Measurements from ENCODE around the gene EGLN2.
"Not testable (repeated sequence)": the region's sequence is repeated elsewhere in the genome, so short reads cannot be mapped to it uniquely, and the experiment has no call there.

The EGLN2 gene

DNA sequence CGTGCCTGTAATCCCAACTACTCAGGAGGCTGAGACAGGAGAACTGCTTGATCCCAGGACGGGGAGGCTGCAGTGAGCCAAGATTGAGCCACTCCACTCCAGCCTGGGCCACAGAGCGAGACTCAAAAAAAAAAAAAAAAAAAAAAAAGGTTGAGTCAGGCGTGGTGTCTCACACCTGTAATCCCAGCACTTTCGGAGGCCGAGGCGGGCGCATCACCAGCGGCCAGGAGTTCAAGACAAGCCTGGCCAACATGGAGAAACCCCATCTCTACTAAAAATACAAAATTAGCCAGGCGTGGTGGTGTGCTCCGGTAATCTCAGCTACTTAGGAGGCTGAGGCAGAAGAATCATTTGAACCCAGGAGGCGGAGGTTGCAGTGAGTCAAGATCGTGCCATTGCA lies 32.6 kb upstream of the EGLN2 start:
- not testable (repeated sequence) for H3K27me3 Mint-ChIP-seq, H3K4me3 Mint-ChIP-seq, H3K9me3 Mint-ChIP-seq, ATAC-seq, H3K27ac Mint-ChIP-seq
- H3K36me3 Mint-ChIP-seq: peaks cover 74% of the 10 kb centered on the region
- H3K4me1 Mint-ChIP-seq: peaks cover 22% of the 10 kb centered on the region

DNA sequence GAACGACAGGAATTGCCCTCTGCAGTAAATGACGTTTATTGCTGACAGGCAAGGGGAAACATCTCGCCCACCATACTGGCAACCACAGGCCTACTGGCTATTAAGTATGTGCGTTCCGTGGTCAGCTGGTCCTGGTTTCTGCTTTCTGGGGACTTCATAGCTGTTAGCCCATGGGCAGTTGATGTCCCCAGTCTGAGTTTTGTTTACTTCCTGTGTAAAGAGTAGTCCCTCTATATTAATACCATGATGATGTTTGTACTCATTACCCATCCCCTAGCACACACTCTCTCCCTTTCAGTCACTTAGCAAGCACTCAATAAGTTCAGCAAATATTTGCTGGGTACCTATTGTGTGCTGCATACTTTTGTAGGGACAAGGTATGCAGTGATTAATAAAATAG lies 30.1 kb upstream of the EGLN2 start:
- H3K9me3 Mint-ChIP-seq: peaks cover 10% of the 10 kb centered on the region
- H3K4me3 Mint-ChIP-seq: no peak overlapping the region
- ATAC-seq: no peak
- H3K36me3 Mint-ChIP-seq: peaks cover 59% of the 10 kb centered on the region
- peak overlapping the region; percentile 32 for H3K27ac Mint-ChIP-seq
- H3K4me1 Mint-ChIP-seq: peaks cover 13% of the 10 kb centered on the region
- no peaks in the 10 kb centered on the region for H3K27me3 Mint-ChIP-seq

DNA sequence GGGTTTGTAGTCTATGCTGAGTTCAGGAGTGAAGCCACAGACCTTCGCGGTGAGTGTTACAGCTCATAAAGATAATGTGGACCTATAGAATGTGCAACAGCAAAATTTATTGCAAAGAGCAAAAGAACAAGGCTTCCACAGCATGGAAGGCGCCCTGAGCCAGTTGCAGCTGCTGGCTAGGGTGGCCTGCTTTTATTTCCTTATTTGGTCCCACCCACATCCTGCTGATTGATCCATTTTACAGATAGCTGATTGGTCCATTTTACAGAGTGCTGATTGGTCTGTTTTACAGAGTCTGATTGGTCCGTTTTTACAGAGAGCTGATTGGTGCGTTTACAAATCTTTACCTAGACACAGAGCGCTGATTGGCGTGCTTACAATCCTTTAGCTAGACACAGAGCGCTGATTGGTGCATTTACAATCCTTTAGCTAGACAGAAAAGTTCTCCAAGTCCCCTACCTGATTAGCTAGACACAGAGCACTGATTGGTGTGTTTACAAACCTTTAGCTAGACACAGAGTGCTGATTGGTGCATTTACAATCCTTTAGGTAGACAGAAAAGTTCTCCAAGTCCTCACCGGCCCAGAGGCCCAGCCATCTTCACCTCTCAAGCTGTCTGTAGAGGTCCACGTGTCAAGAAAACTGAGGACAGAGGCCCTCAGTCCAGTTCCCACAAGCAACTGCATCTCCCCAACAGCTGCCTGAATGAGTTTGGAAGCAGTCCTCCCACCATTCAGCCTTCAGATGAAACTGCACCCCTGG lies 27.7 kb upstream of the EGLN2 start:
- Mint-ChIP-seq H3K36me3 (peaks cover 38% of the 10 kb centered on the region), H3K9me3 (peaks cover 10% of the 10 kb centered on the region), H3K4me1 (peaks cover 23% of the 10 kb centered on the region)
- ATAC-seq, H3K4me3 Mint-ChIP-seq, H3K27ac Mint-ChIP-seq, H3K27me3 Mint-ChIP-seq: not testable (repeated sequence)

DNA sequence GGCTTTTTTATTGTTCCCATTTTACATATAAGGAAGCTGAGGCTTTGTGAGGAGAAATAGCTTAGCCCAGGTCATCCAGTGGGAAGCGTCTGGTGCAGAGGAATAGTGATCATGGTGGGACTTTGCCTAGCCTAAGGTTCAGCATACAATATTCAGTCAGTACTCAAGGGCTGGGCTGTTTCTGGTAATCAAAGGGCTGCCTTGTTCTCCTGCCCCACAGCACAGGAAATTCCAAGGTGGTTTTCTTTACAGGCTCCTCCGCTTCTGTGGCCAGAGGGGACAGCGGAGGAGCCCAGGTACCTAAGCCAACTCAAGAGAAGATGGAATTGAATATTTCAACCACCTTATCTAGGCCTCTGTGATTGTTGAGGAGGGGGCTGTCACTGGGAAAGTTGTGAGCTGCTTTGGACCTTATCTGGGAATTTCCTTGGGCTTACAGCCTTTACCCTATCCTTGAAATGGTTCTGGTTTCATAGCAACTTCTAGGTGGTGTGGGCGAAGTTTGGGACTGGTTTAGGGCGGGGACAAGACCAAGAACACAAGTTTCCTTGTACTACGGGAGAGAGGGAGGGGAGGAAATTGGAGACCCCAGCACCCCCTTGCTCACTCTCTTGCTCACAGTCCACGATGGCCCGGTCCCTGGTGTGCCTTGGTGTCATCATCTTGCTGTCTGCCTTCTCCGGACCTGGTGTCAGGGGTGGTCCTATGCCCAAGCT lies 23.9 kb upstream of the EGLN2 start, which contains the start of gene MIA:
Gene MIA (plus strand): TSS at position 606 of the 716 bp plus-strand sequence. CDS start 22 bp downstream, at position 628.
- H3K27ac Mint-ChIP-seq: peak within 1 kb of the TSS; percentile 30
- no peak within 1 kb of the TSS for H3K4me3 Mint-ChIP-seq
- peaks cover 23% of the 10 kb centered on the region for H3K36me3 Mint-ChIP-seq
- peaks cover 10% of the 10 kb centered on the region for H3K9me3 Mint-ChIP-seq
- no peaks in the 10 kb centered on the region for H3K27me3 Mint-ChIP-seq
- peaks cover 42% of the 10 kb centered on the region for H3K4me1 Mint-ChIP-seq
- ATAC-seq: no peak

DNA sequence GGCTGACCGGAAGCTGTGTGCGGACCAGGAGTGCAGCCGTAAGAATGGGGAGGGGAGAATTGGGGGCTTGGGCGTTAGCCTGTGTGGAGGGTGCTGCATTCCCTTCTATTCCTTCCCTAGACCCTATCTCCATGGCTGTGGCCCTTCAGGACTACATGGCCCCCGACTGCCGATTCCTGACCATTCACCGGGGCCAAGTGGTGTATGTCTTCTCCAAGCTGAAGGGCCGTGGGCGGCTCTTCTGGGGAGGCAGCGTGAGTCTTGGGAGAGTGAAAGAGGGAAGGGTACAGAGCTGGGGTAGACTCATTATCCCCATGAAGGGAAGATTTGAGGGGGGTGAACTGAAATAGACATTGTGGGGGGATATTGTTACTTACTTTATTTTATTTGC lies 23.4 kb upstream of the EGLN2 start:
- Mint-ChIP-seq H3K36me3 (peaks cover 25% of the 10 kb centered on the region), H3K27ac (peak overlapping the region; percentile 30), H3K4me3 (no peak overlapping the region), H3K9me3 (peaks cover 8% of the 10 kb centered on the region), H3K4me1 (peaks cover 44% of the 10 kb centered on the region), H3K27me3 (no peaks in the 10 kb centered on the region)
- ATAC-seq: no peak

DNA sequence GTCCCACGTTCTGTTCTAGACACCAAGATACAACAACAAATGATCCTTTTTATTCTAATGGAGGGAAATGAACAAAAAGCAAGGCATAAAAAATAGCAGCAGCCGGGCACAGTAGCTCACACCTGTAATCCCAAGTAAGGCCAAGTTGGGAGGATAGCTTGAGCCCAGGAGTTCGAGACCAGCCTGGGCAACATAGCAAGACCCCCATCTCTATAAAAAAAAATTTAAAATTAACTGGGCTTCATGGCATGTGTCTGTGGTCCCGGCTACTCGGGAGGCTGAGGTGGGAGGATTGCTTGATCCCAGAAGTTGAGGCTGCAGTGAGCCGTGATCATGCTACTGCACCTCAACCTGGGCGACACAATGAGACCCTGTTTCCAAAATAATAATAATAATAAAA lies 22.6 kb upstream of the EGLN2 start:
- no peak overlapping the region for H3K4me3 Mint-ChIP-seq
- peaks cover 3% of the 10 kb centered on the region for H3K9me3 Mint-ChIP-seq
- H3K27ac Mint-ChIP-seq: peak overlapping the region; percentile 92
- no peaks in the 10 kb centered on the region for H3K27me3 Mint-ChIP-seq
- H3K36me3 Mint-ChIP-seq: peaks cover 25% of the 10 kb centered on the region
- peaks cover 51% of the 10 kb centered on the region for H3K4me1 Mint-ChIP-seq
- no peak for ATAC-seq

DNA sequence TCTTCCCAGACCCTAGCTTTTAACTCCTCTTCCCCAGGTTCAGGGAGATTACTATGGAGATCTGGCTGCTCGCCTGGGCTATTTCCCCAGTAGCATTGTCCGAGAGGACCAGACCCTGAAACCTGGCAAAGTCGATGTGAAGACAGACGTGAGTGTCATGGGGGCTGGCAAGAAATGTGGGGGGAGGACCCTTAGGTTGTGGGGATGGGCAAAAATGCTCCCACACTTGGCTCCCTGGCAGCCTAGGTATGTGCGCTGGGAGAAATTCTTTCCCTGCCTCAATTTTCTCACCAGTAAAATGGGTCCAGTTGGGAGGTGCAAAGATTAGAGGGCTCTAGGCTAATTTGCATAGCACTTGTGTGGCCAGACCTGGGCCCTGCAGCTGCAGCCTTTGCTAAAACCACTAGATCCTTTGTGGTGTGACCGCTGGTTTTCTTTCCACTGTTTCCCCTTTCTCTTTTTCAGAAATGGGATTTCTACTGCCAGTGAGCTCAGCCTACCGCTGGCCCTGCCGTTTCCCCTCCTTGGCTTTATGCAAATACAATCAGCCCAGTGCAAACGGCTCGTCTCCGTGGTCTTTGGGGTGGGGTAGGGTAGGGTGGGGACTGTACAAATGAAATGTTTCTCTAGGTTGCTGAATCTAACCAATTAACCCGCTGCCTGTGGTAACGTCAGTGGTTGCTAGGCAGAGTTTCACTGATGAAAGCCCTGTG lies 21.9 kb upstream of the EGLN2 start:
- peak overlapping the region; percentile 92 for H3K27ac Mint-ChIP-seq
- peaks cover under 1% of the 10 kb centered on the region for H3K9me3 Mint-ChIP-seq
- peak; percentile 85 for ATAC-seq
- H3K27me3 Mint-ChIP-seq: no peaks in the 10 kb centered on the region
- H3K4me1 Mint-ChIP-seq: peaks cover 56% of the 10 kb centered on the region
- H3K36me3 Mint-ChIP-seq: peaks cover 25% of the 10 kb centered on the region
- peak overlapping the region; percentile 86 for H3K4me3 Mint-ChIP-seq

DNA sequence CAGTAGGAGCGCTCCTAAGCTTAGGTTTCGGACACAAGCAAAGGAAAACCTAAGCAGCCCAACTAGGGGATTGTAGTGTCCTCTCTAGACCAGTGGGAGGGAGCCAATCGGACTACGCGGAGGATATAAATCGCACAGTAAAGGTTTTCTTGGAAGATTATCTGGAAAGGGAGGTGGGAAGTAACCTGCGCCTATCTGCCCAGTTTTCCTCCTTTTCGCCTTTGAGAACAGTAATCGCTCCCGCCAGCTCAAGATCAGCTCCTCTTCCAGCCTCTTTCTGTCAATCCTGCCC lies 21.4 kb upstream of the EGLN2 start:
- ATAC-seq: no peak
- Mint-ChIP-seq H3K4me1 (peaks cover 60% of the 10 kb centered on the region), H3K9me3 (no peaks in the 10 kb centered on the region), H3K4me3 (peak overlapping the region; percentile 86), H3K27me3 (no peaks in the 10 kb centered on the region), H3K36me3 (peaks cover 27% of the 10 kb centered on the region), H3K27ac (peak overlapping the region; percentile 92)

DNA sequence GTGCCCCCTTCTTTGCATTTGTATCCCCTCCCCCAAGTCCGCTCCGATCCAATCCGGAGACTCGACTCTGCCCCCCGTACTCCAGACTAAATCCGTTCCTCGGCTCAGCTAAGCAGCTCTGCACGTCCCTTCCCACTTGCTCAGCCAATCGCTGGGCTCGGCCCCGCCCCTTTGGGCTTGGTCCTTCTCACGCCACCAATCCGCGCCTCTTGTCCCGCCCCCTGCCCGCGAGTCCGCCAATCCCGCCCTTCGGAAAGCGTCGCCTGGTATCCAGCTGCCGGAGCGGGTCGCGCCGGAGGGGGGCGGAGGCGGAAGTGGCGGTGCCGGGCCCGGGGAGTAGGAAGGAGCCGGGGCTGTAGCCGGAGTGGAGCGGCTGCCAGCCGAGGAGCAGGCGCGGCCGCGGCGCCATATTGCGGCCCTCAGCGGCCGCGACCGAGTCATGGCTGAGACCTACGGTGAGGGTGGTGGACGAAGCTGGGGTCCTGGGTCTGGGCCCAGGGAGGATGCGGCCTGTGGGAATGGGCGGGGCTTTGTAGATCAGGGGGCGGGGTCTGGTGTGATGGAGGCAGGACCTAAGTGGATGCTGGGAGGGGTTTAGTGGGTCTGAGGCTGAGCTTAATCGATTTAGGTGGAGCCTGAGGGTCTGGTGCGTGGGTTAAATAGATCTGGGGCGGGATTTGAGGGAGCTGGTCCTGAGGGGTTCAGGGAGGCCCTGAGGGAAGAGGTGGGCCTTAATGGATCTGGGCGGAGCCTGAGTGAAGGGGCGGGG lies 20.9 kb upstream of the EGLN2 start, which contains the start of gene RAB4B:
Gene RAB4B (plus strand): TSS at position 311 of the 769 bp plus-strand sequence. CDS start 129 bp downstream, at position 440.
- Mint-ChIP-seq H3K4me1 (peaks cover 61% of the 10 kb centered on the region), H3K36me3 (peaks cover 29% of the 10 kb centered on the region), H3K4me3 (peak within 1 kb of the TSS; percentile 86), H3K27me3 (no peaks in the 10 kb centered on the region), H3K9me3 (no peaks in the 10 kb centered on the region), H3K27ac (peak within 1 kb of the TSS; percentile 92)
- ATAC-seq: peak; percentile 90

DNA sequence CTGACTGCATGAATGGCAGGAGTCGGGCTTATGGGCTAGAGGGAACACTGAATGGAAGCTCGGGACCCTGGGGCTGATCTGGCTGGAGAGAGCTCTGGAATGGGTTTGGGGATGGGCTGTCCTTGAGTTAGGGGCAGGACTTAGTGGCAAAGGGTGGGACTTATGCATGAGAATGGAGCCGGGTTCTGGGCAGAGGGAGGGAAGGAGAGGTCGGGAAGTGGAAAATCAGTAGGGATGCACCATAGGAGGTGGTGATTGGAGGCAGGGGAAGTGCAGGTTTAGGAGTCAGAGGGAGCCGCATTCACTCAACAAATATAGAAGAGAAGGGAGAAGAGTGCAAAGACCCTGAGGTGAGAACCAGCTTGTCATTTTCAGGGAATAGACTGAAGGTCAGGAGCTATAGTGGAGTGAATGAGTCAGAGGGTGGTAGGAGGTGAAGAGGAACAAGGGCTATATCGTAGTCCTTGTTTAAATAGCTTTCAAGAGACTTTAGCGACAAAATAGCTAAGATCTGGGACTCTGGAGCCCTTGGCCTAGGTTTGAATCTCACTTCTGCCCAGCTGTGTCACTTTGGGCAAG lies 20.2 kb upstream of the EGLN2 start:
- H3K4me1 Mint-ChIP-seq: peaks cover 67% of the 10 kb centered on the region
- no peaks in the 10 kb centered on the region for H3K27me3 Mint-ChIP-seq
- ATAC-seq: no peak
- H3K9me3 Mint-ChIP-seq: no peaks in the 10 kb centered on the region
- H3K27ac Mint-ChIP-seq: peak overlapping the region; percentile 92
- peaks cover 35% of the 10 kb centered on the region for H3K36me3 Mint-ChIP-seq
- peak overlapping the region; percentile 86 for H3K4me3 Mint-ChIP-seq

DNA sequence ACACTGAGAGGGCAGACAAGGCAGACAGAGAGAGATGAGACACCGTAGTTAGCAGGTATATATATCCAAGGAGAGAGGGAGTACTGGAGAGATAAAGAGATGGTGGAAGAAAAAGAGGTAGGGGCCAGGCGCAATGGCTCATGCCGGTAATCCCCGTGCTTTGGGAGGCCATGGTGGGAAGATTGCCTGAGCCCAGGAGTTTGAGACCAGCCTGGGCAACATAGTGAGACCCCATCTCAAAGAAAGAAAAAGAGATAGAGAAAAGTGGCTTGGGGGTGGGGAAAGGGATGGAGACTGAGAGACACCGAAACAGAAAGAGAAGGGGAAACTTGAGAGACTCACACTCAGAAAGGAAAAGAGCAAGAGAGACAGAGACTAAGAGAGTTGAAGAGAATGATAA lies 18.4 kb upstream of the EGLN2 start:
- H3K36me3 Mint-ChIP-seq: peaks cover 37% of the 10 kb centered on the region
- H3K9me3 Mint-ChIP-seq: no peaks in the 10 kb centered on the region

DNA sequence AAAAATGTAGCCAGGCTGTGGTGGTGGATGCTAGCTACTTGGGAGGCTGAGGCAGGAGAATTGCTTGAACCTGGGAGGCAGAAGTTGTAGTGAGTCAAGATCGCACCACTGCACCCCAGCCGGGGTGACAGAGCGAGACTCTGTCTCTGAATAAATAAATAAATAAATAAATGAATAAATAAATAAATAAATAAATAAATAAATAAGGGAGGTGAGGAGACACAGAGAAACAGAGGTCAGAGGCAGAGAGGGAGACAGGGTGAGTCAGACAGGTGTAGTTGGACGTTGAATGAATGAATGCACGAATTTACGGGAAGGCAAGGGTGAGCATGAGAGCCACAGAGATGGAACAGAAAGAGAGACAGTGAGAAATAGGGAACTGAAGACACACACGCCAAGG lies 17.9 kb upstream of the EGLN2 start:
- Mint-ChIP-seq H3K9me3 (no peaks in the 10 kb centered on the region), H3K27me3 (no peaks in the 10 kb centered on the region), H3K36me3 (peaks cover 43% of the 10 kb centered on the region), H3K4me1 (peaks cover 50% of the 10 kb centered on the region), H3K4me3 (no peak overlapping the region), H3K27ac (peak overlapping the region; percentile 92)
- ATAC-seq: no peak

More for the DNA sequence above, 18.4 kb upstream of the EGLN2 start:
- peak overlapping the region; percentile 92 for H3K27ac Mint-ChIP-seq
- no peaks in the 10 kb centered on the region for H3K27me3 Mint-ChIP-seq
- H3K4me3 Mint-ChIP-seq: no peak overlapping the region
- ATAC-seq: no peak
- peaks cover 56% of the 10 kb centered on the region for H3K4me1 Mint-ChIP-seq

DNA sequence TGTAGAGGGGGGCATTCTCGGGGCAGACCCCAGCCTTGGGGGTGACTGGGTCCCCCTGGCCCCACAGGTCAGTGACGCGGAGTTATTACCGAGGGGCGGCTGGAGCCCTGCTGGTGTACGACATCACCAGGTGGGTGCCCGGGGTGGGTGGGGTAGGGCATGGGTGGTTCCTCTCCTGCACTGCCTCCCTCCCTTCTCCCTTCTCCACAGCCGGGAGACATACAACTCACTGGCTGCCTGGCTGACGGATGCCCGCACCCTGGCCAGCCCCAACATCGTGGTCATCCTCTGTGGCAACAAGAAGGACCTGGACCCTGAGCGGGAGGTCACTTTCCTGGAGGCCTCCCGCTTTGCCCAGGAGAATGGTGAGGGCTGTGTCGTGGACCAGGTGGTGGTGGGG lies 15.3 kb upstream of the EGLN2 start:
- H3K36me3 Mint-ChIP-seq: peaks cover 68% of the 10 kb centered on the region
- H3K4me1 Mint-ChIP-seq: peaks cover 50% of the 10 kb centered on the region
- H3K9me3 Mint-ChIP-seq: no peaks in the 10 kb centered on the region
- H3K4me3 Mint-ChIP-seq: no peak overlapping the region
- H3K27ac Mint-ChIP-seq: peak overlapping the region; percentile 38
- no peaks in the 10 kb centered on the region for H3K27me3 Mint-ChIP-seq
- no peak for ATAC-seq

DNA sequence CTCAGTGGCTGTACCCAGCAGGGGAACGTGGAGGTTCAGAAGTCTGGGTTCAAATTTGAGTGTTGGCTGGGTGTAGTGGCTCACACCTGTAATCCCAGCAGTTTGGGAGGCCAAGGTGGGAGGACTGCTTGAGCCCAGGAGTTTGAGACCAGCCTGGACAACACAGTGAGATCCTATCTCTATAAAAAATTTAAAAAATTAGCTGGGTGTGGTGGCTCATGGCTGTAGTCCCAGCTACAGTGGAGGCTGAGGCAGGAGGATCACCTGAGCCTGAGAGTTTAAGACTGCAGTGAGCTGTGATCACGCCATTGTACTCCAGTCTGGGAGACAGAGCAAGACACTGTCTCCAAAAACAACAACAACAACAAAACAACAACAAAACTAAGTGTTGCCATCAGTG lies 14.8 kb upstream of the EGLN2 start:
- H3K4me3 Mint-ChIP-seq, H3K27me3 Mint-ChIP-seq, H3K9me3 Mint-ChIP-seq, ATAC-seq, H3K27ac Mint-ChIP-seq: not testable (repeated sequence)
- Mint-ChIP-seq H3K4me1 (peaks cover 46% of the 10 kb centered on the region), H3K36me3 (peaks cover 68% of the 10 kb centered on the region)

All from stimulated activated memory B cell treated with anti-CD40 and anti-IgM and Interleukin-4, amounts not matched to agents 10 μg/mL and 1 μg/mL and 100 μg/mL, for 72 hours (primary cell).